Right ventricle myocardium inferior (tissue), 1 donor: ENCODE measurements around the gene GRB10. TPM values are rescaled to one million over a fixed set of nuclear protein-coding genes. Genes with fewer than 3 reads are reported as not detected.

Source experiments
- ATAC-seq: fragments of 200-7000 bp; cut with Tn5 transposase; one replicate; pipeline ENCODE4 v1.9.1; 2020; ENCODE audit warnings: mild to moderate bottlenecking, moderate library complexity
- DNase-seq: peaks from one replicate; pipeline ENCODE4 v3.0.0; 2021; ENCODE audit errors: missing footprints
- intact Hi-C: fragments of 100-400 bp; cut with DNase I; formaldehyde crosslinking; loops from one replicate; pipeline ENCODE4 v1.11.0; 2022
- total RNA-seq: library from RNA; stranded (reverse); fragmentation: NEBNext Ultra II Directional; extraction: Animal tissue kit (Norgen Biotek cat#: 25700); gene quantifications from one replicate; pipeline ENCODE4 v1.2.1, GENCODE V29; 2021
- donor health status: DM: no; HTN: yes; CAD: no; lungs with severe emphysema.

Gene GRB10
- total RNA-seq, 1 donor from 2014 or later: 34.7 TPM

DNA sequence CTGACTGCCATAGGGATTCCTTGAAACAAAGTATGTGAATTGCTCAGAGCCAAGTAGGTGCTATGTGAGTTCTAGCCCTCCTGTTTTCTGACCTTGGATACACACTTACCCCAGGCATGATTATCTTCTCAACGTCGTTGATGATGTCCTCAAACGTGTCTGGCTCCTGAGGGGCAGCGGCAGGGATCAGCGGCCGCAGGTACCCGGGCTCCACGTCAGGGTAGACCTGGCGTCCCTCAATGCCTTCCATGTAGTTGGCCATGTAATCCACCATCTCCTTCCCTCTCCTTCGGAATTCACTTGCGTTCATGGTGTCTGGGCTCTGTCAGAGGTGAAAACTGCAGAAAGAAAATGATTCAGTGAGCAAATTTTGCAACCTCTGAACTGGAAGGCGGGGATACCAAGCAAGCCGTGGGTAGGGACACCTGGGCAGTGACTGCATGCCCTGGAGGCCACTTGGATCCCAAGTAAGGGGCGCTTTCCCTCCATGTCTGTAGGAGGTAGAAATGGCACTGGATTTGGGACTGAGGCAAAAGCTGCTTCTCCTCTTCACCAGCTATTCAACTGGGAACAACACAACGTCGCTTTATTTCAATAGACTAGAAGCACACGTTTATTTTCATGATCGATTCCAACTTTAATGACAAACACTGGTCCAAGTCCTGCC is 238.8 kb downstream of the GRB10 start:
- ATAC-seq (no peak), DNase-seq (no peak)
- intact Hi-C loops: no loop called here

DNA sequence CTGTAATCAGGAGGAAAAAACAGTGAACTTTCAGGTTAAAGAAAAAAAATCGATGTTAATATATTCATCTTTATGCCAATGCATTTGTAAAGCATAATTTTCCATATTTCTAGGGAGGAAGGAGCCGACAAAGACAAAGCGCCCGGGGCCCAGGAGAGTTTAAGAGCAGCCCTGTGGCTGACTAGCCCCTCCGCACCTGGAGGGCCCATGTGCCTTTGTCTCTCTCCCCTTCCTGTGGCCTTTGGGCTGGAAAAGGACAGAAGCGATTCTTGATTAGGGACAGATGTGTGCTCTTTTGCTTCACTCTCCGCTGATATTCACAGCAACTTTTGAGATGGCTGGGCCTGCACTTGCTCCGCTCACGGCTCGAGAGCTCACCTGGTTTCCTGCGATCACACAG is 240.6 kb downstream of the GRB10 start:
- ATAC-seq (no peak), DNase-seq (no peak)
- intact Hi-C loops: no loop called here

DNA sequence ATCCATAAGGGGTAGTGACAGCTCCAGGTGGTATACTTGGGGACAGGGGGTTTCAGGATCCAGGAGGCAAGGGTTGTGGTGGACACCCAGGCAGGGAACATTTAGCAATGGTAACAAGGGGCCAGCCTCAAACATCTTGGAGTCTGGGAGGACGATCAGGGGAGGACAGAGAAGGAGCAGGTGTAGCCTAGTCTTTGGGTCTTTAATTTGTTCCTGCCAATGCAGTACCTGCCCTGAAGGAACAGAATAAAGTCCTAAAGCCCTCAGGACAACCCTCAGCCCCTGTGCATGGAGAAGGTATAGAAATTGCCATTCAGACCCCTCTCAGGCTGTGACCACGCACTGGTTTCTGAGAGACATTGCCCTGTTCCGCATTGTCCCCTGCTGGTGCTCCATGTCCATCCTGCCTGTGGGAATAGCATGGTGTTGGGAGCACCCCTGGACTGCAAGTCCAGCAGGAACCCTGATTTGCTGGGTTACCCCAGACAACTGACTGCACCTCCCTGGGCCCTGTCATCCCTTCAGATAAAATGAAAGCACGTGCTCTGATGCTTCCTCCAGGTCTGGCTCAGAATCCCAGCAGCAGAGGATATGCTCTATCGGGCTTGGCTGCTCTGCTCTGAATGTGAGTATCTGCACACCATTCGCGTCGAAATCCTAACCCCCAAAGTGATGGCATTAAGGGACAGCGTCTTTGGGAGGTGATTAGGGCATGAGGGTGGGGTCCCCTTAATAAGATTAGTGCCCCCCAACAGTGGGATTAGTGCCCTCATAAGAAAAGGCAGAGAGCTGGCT is 241.7 kb downstream of the GRB10 start:
- DNase-seq (no peak), ATAC-seq (no peak)
- intact Hi-C loops: no loop called here

Other genes starting within 250 kb of the GRB10 start
- gene DDC, start 217.5 kb downstream of the GRB10 start, total RNA-seq: not detected